Lower leg skin (tissue), 3 donors: ENCODE measurements around the gene VWA5A.

Experiments
- CTCF ChIP-seq, 3 donors: fragments of 450-650 bp; IDR thresholded peaks; one replicate each; pipeline ENCODE4 v1.5.1; 2016; ENCODE audit warnings: antibody characterized with exemption in 3 of 3, mild to moderate bottlenecking in 3 of 3, moderate library complexity in 2 of 3
- POLR2A ChIP-seq, 2 donors: fragments of 450-650 bp; IDR thresholded peaks; one replicate each; pipeline ENCODE4 v1.6.1; 2016 to 2017; ENCODE audit warnings: antibody characterized with exemption in 2 of 2, mild to moderate bottlenecking in 1 of 2, moderate library complexity in 1 of 2

- no peak for TF ChIP-seq CTCF (IDR thresholded peaks at IDR 0.05)
- TF ChIP-seq POLR2A (IDR thresholded peaks at IDR 0.05), result no peak
Measured at GRCh38 chr11:124109377-124109776, 5.9 kb upstream of the VWA5A start.
